H1 (cell line): ENCODE results near the gene KRTAP5-4. TPM values are rescaled to one million over a fixed set of nuclear protein-coding genes. Genes with fewer than 3 reads are reported as not detected.

Experiments
- CTCF ChIA-PET: fragments of 300-600 bp; sonication (Branson Sonifier 250); formaldehyde crosslinking; loops from one replicate; lab custom pipeline; 2021; ENCODE audit not compliant: partially characterized antibody; lab: Charles Lee
- POLR2A ChIA-PET: fragments of 300-600 bp; sonication (Branson Sonifier 250); formaldehyde crosslinking; loops from one replicate; lab custom pipeline; 2021; ENCODE audit warnings: inconsistent platforms; ENCODE audit not compliant: partially characterized antibody; lab: Charles Lee
- DNase-seq, 2 experiments: peaks; one replicate each; pipeline versions ENCODE4 v3.0.0 to v3.0.0-alpha.2; 2010 to 2022; ENCODE audit warnings: low spot score in 2 of 2, low read depth in 1 of 2, mixed read lengths in 1 of 2
- FAIRE-seq: peaks from 2 replicates; lab custom pipeline; 2011; peaks lifted over from hg19 to GRCh38; lab: Jason Lieb, UNC
- H2AFZ ChIP-seq: 2 replicates; pipeline ENCODE4 v1.8.1; 2012; ENCODE audit warnings: low read length, inconsistent platforms
- H2AK5ac ChIP-seq: 2 replicates; pipeline ENCODE4 v1.6.1; 2013; ENCODE audit warnings: low read depth, low read length
- H2BK120ac ChIP-seq: replicated peaks from 2 replicates; pipeline ENCODE3; 2013; ENCODE audit warnings: low read depth, low read length, inconsistent platforms
- H2BK12ac ChIP-seq: 2 replicates; pipeline ENCODE4 v1.6.1; 2013; ENCODE audit warnings: low read depth, low read length
- H2BK15ac ChIP-seq: 2 replicates; pipeline ENCODE4 v1.6.1; 2013; ENCODE audit warnings: low read length
- H2BK20ac ChIP-seq: 2 replicates; pipeline ENCODE4 v1.6.1; 2013; ENCODE audit warnings: low read length
- H2BK5ac ChIP-seq: 2 replicates; pipeline ENCODE4 v1.6.1; 2013; ENCODE audit warnings: low read depth, low read length
- H3K14ac ChIP-seq: 2 replicates; pipeline ENCODE4 v1.6.1; 2013; ENCODE audit warnings: inconsistent platforms; ENCODE audit not compliant: insufficient read length
- H3K18ac ChIP-seq: 2 replicates; pipeline ENCODE4 v1.6.1; 2013; ENCODE audit warnings: low read length; ENCODE audit errors: extremely low read depth
- H3K23ac ChIP-seq: 2 replicates; pipeline ENCODE4 v1.6.1; 2013; ENCODE audit warnings: inconsistent platforms; ENCODE audit not compliant: insufficient read length
- H3K23me2 ChIP-seq: 2 replicates; pipeline ENCODE4 v1.6.1; 2013; ENCODE audit warnings: low read depth, low read length
- H3K27ac ChIP-seq: 2 replicates; pipeline ENCODE4 v1.6.1; 2011; ENCODE audit warnings: low read depth, low read length, inconsistent platforms
- H3K27me3 ChIP-seq, 4 experiments: replicated peaks in 1 of 4; 1 replicate in 1 of 4; 2 replicates in 3 of 4; pipeline versions ENCODE4 v1.6.1 to v1.8.1; 2011 to 2013; ENCODE audit warnings: low read length in 3 of 4, mild to moderate bottlenecking in 3 of 4, inconsistent platforms in 2 of 4, mixed read lengths in 2 of 4, moderate library complexity in 1 of 4; ENCODE audit not compliant: control insufficient read depth in 3 of 4, insufficient read depth in 3 of 4; ENCODE audit errors: extremely low read depth in 1 of 4
- H3K36me3 ChIP-seq, 4 experiments: 2 replicates each; pipeline versions ENCODE4 v1.6.1 to v1.8.1; 2011 to 2013; ENCODE audit warnings: mild to moderate bottlenecking in 4 of 4, low read length in 3 of 4, moderate library complexity in 2 of 4, control low read depth in 1 of 4, inconsistent platforms in 1 of 4; ENCODE audit not compliant: insufficient read depth in 4 of 4, control insufficient read depth in 2 of 4
- H3K4ac ChIP-seq: replicated peaks from 2 replicates; pipeline ENCODE3; 2013; ENCODE audit warnings: low read length, low read depth, mixed read lengths, inconsistent platforms; ENCODE audit not compliant: insufficient read length
- H3K4me1 ChIP-seq, 4 experiments: replicated peaks in 1 of 4; 1 replicate in 1 of 4; 2 replicates in 3 of 4; pipeline versions ENCODE4 v1.6.1 to v1.8.1; 2011 to 2013; ENCODE audit warnings: low read length in 3 of 4, inconsistent platforms in 2 of 4, mixed read lengths in 1 of 4; ENCODE audit not compliant: insufficient read depth in 4 of 4, control insufficient read depth in 3 of 4
- H3K4me2 ChIP-seq, 2 experiments: 2 replicates each; pipeline versions ENCODE4 v1.6.1 to v1.8.1; 2011 to 2013; ENCODE audit warnings: low read depth in 2 of 2, low read length in 2 of 2, control low read depth in 1 of 2, inconsistent platforms in 1 of 2, mild to moderate bottlenecking in 1 of 2; ENCODE audit not compliant: insufficient read depth in 1 of 2
- H3K4me3 ChIP-seq, 4 experiments: fragments of 200-600, 300-600 bp in 1 of 4; sonication (generic), shearing (Covaris generic), sonication (Bioruptor Twin) in 1 of 4; 2 replicates each; pipeline versions ENCODE4 v1.5.1 to v1.8.1; 2011 to 2016; ENCODE audit warnings: low read length in 4 of 4, low read depth in 3 of 4, control low read depth in 2 of 4, inconsistent platforms in 2 of 4, mild to moderate bottlenecking in 2 of 4, mixed read lengths in 1 of 4, moderate library complexity in 1 of 4; ENCODE audit not compliant: insufficient read depth in 2 of 4; ENCODE audit errors: extremely low read depth in 1 of 4
- H3K56ac ChIP-seq: replicated peaks from 2 replicates; pipeline ENCODE3; 2013; ENCODE audit warnings: low read depth, mild to moderate bottlenecking, mixed read lengths, low read length, inconsistent platforms; ENCODE audit not compliant: insufficient read length
- H3K79me1 ChIP-seq: 2 replicates; pipeline ENCODE4 v1.6.1; 2013; ENCODE audit warnings: low read depth, low read length, control low read depth
- H3K79me2 ChIP-seq, 2 experiments: 2 replicates each; pipeline versions ENCODE4 v1.6.1 to v1.8.1; 2012 to 2013; ENCODE audit warnings: low read length in 2 of 2, mild to moderate bottlenecking in 2 of 2, inconsistent platforms in 1 of 2; ENCODE audit not compliant: insufficient read depth in 2 of 2, control insufficient read depth in 1 of 2
- H3K9ac ChIP-seq, 4 experiments: replicated peaks in 1 of 4; 1 replicate in 1 of 4; 2 replicates in 3 of 4; pipeline versions ENCODE4 v1.6.1 to v1.8.1; 2011 to 2013; ENCODE audit warnings: low read depth in 3 of 4, low read length in 3 of 4, control low read depth in 2 of 4, mild to moderate bottlenecking in 2 of 4, moderate library complexity in 2 of 4, inconsistent platforms in 1 of 4; ENCODE audit errors: extremely low read depth in 1 of 4
- H3K9me3 ChIP-seq, 2 experiments: 2 replicates each; pipeline versions ENCODE4 v1.6.1 to v1.8.1; 2012 to 2013; ENCODE audit warnings: mild to moderate bottlenecking in 2 of 2, moderate library complexity in 2 of 2, control low read depth in 1 of 2, inconsistent platforms in 1 of 2, low read depth in 1 of 2, low read length in 1 of 2, mixed read lengths in 1 of 2; ENCODE audit not compliant: insufficient read depth in 2 of 2
- H4K20me1 ChIP-seq, 2 experiments: replicated peaks in 1 of 2; 2 replicates each; pipeline versions ENCODE3 to v1.8.1; 2011 to 2013; ENCODE audit warnings: inconsistent platforms in 2 of 2, low read length in 2 of 2, mild to moderate bottlenecking in 1 of 2; ENCODE audit not compliant: insufficient read depth in 2 of 2, control insufficient read depth in 1 of 2
- H4K5ac ChIP-seq: 2 replicates; pipeline ENCODE4 v1.6.1; 2013; ENCODE audit warnings: low read length, low read depth, mixed read lengths, inconsistent platforms; ENCODE audit not compliant: insufficient read length
- H4K8ac ChIP-seq: 2 replicates; pipeline ENCODE4 v1.8.0; 2013; ENCODE audit warnings: mild to moderate bottlenecking, moderate library complexity, low read length, inconsistent platforms; ENCODE audit not compliant: insufficient read depth; ENCODE audit errors: extremely low read depth
- H4K91ac ChIP-seq: replicated peaks from 2 replicates; pipeline ENCODE3; 2013; ENCODE audit warnings: low read length, mixed read lengths, inconsistent platforms; ENCODE audit not compliant: insufficient read length
- CBX8 ChIP-seq: fragments of 300-800, 300-1000 bp; sonication (generic); IDR thresholded peaks from 2 replicates; pipeline ENCODE4 v1.7.1; 2016; ENCODE audit warnings: low read depth, low read length, borderline replicate concordance
- CTCF ChIP-seq, 3 experiments: IDR thresholded peaks; 1 replicate in 2 of 3; 2 replicates in 1 of 3; pipeline versions ENCODE4 v1.5.1 to v1.6.1; 2011; ENCODE audit warnings: low read length in 3 of 3, mild to moderate bottlenecking in 3 of 3, inconsistent platforms in 2 of 3, low read depth in 1 of 3, moderate library complexity in 1 of 3; ENCODE audit not compliant: insufficient read depth in 1 of 3; ENCODE audit errors: control extremely low read depth in 1 of 3
- EGR1 ChIP-seq: IDR thresholded peaks from 2 replicates; pipeline ENCODE4 v1.6.1; 2011; ENCODE audit warnings: low read depth, low read length, borderline replicate concordance
- MAX ChIP-seq: IDR thresholded peaks from 2 replicates; pipeline ENCODE4 v1.6.1; 2012; ENCODE audit warnings: inconsistent platforms
- RAD21 ChIP-seq, 2 experiments: IDR thresholded peaks in 1 of 2; conservative IDR thresholded peaks in 1 of 2; 2 replicates each; pipeline ENCODE4 v1.6.1; 2011; ENCODE audit warnings: low read depth in 2 of 2, low read length in 2 of 2, improper control_type of control experiment in 1 of 2, inconsistent platforms in 1 of 2, mild to moderate bottlenecking in 1 of 2, moderate library complexity in 1 of 2
- RXRA ChIP-seq: IDR thresholded peaks from 2 replicates; pipeline ENCODE4 v1.6.1; 2011; ENCODE audit warnings: low read depth, mild to moderate bottlenecking, low read length, moderate library complexity; ENCODE audit not compliant: insufficient read depth
- WGBS, 2 experiments: shearing (Covaris generic) in 1 of 2; methylation state at CpG; one replicate each; pipeline versions ENCODE4 v1.1.6 to v1.1.7; 2013 to 2015; ENCODE audit warnings: low lambda C conversion rate in 2 of 2, mixed read lengths in 2 of 2, inconsistent platforms in 1 of 2, low coverage in 1 of 2, missing lambda C conversion rate in 1 of 2; ENCODE audit not compliant: insufficient replicate concordance in 2 of 2, insufficient coverage in 1 of 2, insufficient read length in 1 of 2; ENCODE audit errors: extremely low coverage in 1 of 2, missing lambda C conversion rate in 1 of 2; 5-methylcytosine and 5-hydroxymethylcytosine counted together
- polyA plus RNA-seq, 7 experiments: library from polyadenylated mRNA; depleted of rRNA in 3 of 7; stranded (reverse) in 5 of 7; unstranded in 2 of 7; fragments of >200 nt in 5 of 7; fragments of 200-250 nt in 2 of 7; gene quantifications; 1 replicate in 5 of 7; 2 replicates in 1 of 7; 4 replicates in 1 of 7; pipeline versions ENCODE4 v1.2.1 to v1.2.3, GENCODE V29; 2011 to 2013; ENCODE audit warnings: missing spikeins in 2 of 7, mixed read lengths in 2 of 7
- total RNA-seq: library from RNA; stranded (reverse); fragmentation: NEBNext Ultra II Directional; extraction: Animal tissue kit (Norgen Biotek cat#: 25700); gene quantifications from 2 replicates; pipeline ENCODE4 v1.2.1, GENCODE V29; 2021

Gene KRTAP5-4
- total and polyA plus RNA-seq, 2 of the 8 experiments (the other 6 are each of a cell fraction or from before 2014, with no cell fraction given), result not detected

- Histone ChIP-seq H3K23ac (no peak overlapping the region), H3K23me2 (no peaks in the 10 kb centered on the region; the same call in 1 of the 2 replicates), H2AK5ac (no peak overlapping the region), H3K18ac (no peak overlapping the region), H2BK20ac (no peak overlapping the region), H4K5ac (no peak overlapping the region), H3K27ac (no peak overlapping the region), H4K20me1 (peaks cover 2 to 15% of the 10 kb centered on the region in 2 experiments), H2AFZ (no peak overlapping the region), H3K4me1 (peaks cover 0 to 27% (median 16%) of the 10 kb centered on the region in 4 experiments; a peak in 6 of 7 replicates), H2BK120ac (no peak overlapping the region), H3K9me3 (peaks cover 0 to 6% of the 10 kb centered on the region in 2 experiments; a peak in 2 of 4 replicates), H3K9ac (no peak overlapping the region), H3K4me2 (peak overlapping the region; percentile 48 to 79), H3K56ac (no peak overlapping the region), H2BK5ac (no peak overlapping the region), H4K8ac (0 out of 2 replicates have a peak overlapping the region, but pooled peaks have one; percentile 71), H3K4me3 (peak overlapping the region in 3 of 4 experiments; percentile 28 to 71 (median 36); a peak in 6 of 8 replicates), H4K91ac (no peak overlapping the region), H3K79me1 (no peaks in the 10 kb centered on the region), H3K14ac (no peak overlapping the region), H3K36me3 (no peaks in the 10 kb centered on the region), H3K4ac (no peak overlapping the region), H3K79me2 (no peaks in the 10 kb centered on the region), H3K27me3 (peaks cover 18 to 49% (median 45%) of the 10 kb centered on the region in 4 experiments), H2BK15ac (no peak overlapping the region), H2BK12ac (no peak overlapping the region)
- FAIRE-seq, result no peak
- TF ChIP-seq CTCF (IDR thresholded peaks at IDR 0.05; ENCODE audit: control extremely low read depth in 1 of 3, insufficient read depth in 1 of 3, low read depth in 1 of 3, low read length in 3 of 3) (peak in 2 of 3 experiments; percentile 80 to 91; a peak in 3 of 4 replicates), MAX (no peak), CBX8 (no peak), RAD21 (IDR thresholded peaks at IDR 0.05 in 1 of 2, conservative IDR thresholded peaks at IDR 0.05 in 1 of 2; ENCODE audit: low read depth in 2 of 2, low read length in 2 of 2) (peak; percentile 66 to 85), EGR1 (no peak), RXRA (no peak)
- ChIA-PET POLR2A (interaction anchor here (1.3 to 2.6 kb wide), 5 partner anchors 10 to 27 kb away, joined by 5 to 34 read pairs (median 6); no protein-coding TSS in a partner anchor), CTCF (interaction anchor here (0.6 to 8.2 kb wide), 35 partner anchors 9 to 525 kb away, joined by 3 to 144 read pairs (median 4); partner anchors contain the start of genes KRTAP5-1, KRTAP5-2, KRTAP5-5 and SYT8)
- DNase-seq, result peak in 1 of 2 experiments; percentile 85
- 4% methylated on average over 44 of the region's 64 CpGs; no CpG with 5 or more reads in 1 of the 2 experiments for WGBS, 2 experiments
Measured at GRCh38 chr11:1574238-1574932, 47.6 kb downstream of the KRTAP5-4 start.
